Stimulated activated CD4-positive, alpha-beta T cell treated with anti-CD3 and anti-CD28 coated beads, Interleukin-1b, Interleukin-23, amount 100 ng/mL, for 4 hours (primary cell): ENCODE data around the gene TERT.

Experiments
- DNase-seq, 2 donors: peaks; one replicate each; pipeline ENCODE4 v3.0.0-alpha.2; 2020; ENCODE audit warnings: low read depth in 2 of 2

TERT gene

GRCh38 chr5:1318659-1319251 is 23.9 kb upstream of the TERT start:
- no peak for DNase-seq

GRCh38 chr5:1317921-1318565 is 23.2 kb upstream of the TERT start:
- no peak for DNase-seq

- no peak for DNase-seq
Observed at GRCh38 chr5:1316588-1317340, 21.9 kb upstream of the TERT start.

- DNase-seq: peak in 1 of 2 donors; percentile 13
Observed at GRCh38 chr5:1315709-1316587, 21.1 kb upstream of the TERT start.

DNA sequence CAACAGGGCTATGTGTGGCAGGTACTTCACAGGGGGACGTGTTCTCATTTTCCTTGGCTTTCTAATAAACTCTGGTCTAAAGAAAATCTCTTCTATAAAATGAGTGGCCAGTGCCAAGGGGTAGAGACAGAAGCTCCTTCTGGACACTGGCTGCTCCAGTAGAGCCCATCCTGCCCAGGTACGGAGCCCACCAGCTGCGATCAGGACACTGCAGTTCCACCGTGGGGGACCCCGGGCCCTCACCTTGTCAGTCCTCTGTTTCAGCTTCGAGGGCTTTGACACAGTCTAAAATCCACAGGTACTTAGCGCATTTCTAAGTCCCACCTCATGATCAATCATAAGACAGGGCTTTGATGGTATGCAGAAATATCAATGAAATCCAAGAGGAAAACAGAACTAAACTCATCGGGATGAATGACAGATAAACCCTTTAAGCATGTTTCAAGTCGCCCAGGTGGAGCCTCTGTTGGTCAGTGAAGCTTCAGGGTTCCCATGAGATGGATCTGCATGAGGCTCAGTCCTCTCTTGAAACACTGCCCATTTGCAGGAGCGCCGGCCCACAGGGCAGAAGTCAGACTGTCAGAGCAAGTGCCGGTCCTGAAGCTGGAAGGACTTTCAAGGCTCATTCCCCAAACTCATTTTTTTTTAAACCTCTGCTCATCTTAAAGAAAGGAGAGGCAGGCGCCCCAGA is 20.3 kb upstream of the TERT start:
- DNase-seq: no peak

DNA sequence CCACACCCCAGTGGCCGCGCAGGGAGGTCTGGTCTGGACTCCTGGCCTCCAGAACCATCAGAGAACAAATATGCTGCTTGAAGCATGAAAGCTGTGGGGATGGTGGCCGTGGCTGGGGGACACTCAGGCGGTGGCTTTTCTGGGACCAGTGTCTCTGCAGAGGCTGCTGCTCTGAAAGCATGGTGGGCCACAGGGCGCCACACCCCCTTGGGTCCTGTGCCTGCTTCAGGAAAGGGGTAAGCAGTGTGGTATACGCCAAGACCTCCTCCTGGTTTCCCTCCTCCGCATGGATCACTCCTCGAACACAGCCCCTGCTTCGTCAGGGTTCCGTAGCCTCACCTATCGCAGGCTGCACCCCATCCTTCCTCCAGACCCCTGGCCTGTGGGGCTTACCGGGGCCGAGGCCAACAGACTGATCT is 19.7 kb upstream of the TERT start:
- no peak for DNase-seq

DNA sequence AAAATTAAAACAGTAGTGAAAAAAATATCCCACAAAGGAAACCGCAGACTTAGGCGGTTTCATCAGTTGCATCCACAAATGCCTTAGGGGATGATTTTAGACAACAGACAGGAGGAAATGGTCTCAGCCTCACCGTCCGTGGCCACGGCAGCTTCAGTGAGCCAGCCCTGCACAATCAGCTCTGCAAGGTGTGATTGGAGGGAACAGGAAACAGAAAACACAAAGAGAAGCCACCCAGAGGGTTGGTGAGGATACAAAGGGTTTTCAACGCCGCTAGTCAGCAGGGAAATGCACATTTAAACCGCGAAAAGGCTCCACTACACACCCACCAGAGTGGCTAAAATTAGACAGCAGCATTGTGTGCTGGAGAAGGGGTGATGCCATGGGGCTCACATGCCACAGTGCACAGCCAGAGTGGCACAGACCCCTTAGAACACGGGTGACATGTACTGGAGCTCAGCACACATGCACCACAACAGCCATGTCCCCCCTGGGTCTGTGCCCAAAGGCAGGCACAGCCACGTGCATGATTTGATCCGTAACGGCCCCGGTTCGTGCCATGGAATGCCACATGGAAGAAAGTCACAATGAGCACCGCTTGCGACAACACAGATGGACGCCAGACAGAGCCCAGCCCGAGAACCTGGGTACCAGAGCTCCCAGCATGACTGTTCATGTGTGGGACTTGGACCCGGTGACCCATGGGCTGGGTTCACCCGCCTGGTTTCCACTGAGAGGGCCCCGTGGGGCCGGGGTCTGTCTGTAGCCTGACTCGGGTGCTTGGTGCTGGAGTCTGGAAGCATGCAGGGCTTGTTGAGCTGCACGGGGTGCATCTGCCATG is 18.3 kb upstream of the TERT start:
- DNase-seq: no peak

- no peak for DNase-seq
Observed at GRCh38 chr5:1312206-1312605, 17.3 kb upstream of the TERT start.

DNA sequence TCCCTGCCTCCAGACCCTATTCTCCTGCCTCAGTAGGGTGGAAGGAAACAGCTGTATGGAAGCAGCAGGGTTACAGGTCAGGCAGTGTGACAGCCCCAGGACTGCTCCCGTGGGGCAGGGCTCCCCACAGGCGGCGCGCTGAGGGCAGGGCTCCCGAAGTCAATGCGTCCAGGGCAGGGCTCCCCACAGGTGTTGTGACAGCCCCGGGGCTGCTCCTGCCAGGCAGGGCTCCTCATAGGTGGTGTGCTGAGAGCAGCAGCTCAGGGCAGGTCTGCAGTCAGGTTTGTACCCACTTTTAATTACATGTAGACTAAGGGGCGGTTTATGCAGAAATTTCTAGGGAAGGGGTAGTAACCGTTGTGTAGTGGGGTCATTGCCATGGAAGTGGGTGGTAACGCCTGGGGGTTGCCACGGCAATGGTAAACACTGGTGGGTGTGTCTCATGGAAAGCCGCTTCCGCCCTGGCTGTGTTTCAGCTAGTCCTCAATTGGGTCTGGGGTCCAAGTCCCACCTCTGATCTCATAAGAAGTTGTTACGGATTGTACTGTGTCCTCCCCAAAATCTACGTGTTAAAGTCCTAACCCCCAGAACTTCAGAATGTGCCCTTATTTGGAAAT is 16.7 kb upstream of the TERT start:
- no peak for DNase-seq

DNA sequence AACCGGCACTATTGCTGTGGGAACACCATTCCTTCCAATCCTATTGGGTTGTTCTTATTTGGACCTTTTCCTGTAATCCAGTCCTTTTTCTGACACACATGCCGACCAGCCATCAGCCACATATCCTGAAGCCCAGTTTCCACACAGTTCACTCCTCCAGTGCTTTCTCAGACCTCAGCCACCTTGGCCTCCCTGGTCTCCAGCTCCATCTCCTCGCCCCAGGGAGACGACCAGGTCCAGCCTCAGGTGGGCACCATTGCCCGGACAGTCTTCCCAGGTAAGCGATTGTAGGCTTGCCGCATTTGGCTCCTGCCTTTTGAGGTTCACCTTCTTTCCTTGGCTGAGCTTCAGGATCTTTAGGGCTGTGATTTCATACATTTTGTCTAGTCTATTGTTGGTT is 15.2 kb upstream of the TERT start:
- DNase-seq: no peak

GRCh38 chr5:1304033-1304432 is 9.2 kb upstream of the TERT start:
- no peak for DNase-seq

DNA sequence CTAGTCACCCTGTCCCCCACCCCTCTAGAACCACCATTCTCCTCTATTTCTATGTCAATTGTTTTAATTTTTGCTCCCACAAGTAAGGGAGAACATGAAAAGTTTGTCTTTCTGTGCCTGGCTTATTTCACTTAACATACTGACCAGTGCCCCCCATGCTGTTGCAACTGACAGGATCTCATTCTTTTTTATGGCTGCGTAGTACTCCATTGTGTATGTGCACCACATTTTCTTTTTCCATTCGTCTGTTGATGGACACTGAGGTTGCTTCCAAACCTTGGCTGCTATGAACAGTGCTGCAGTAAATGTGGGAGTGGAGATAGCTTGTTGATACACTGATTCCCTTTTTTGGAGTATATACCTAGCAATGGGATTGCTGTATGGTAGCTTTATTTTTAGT is 7.4 kb upstream of the TERT start:
- DNase-seq: no peak

DNA sequence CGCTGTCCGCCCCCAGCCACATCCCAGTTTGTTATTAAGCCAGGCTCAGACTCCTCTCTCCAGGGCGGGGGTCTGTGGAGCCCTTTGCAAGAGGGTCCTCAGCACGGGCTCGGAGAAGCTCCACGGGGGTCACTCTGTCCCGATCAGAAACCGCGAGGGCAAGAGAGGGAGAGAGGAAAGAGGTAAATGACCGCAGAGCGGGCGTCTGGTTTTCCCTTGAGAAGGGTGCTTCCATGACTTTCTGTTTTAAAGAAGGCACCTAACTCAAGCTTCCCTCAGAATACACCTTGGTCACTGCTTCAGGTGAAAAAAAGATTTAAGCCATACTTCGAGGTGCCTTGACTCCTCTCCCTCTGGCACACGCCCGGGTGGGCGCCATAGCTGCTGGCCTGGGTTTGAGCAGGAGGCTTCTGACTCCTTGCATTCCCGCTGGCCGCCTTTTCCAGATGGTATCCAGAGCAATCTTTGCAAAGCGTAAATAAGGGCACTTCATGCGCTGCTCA is 5.8 kb upstream of the TERT start:
- DNase-seq: no peak

DNA sequence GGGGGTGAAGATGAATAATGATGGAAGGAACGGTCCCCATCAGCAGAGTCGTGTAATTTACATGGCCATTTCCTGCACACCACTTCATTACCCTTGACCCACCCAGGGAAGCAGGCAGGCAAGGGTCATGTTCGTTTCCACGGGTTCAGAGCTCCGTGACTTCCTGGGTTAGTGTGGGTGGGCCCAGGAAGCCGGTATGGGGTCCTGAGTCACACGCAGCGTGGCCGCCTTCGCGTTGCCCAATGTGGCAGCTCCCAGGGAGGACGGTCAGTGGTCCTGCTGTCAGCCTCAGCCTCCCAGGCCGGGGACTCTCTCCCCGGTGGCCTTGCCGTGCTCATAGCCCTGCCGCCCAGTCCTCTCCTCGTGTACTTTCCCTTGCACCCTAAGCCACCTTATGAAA is 5.1 kb upstream of the TERT start:
- DNase-seq: no peak

DNA sequence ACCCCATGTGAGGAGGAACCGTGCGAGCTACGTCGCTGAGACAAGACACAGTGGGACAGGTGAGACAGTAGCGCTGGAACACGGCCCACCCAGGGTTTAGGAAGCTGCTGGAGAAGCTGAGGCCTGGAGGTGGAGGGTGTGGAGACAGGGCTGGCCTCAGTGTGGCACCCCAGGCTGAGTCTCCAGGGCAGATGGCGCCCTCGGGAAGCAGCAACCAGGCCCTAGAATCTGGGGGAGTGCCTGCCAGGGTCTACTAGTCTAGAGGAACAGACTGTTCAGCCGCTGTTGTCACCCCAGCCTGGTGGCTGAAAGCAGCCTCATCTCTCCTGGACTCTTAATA is 4.6 kb upstream of the TERT start:
- DNase-seq: no peak

DNA sequence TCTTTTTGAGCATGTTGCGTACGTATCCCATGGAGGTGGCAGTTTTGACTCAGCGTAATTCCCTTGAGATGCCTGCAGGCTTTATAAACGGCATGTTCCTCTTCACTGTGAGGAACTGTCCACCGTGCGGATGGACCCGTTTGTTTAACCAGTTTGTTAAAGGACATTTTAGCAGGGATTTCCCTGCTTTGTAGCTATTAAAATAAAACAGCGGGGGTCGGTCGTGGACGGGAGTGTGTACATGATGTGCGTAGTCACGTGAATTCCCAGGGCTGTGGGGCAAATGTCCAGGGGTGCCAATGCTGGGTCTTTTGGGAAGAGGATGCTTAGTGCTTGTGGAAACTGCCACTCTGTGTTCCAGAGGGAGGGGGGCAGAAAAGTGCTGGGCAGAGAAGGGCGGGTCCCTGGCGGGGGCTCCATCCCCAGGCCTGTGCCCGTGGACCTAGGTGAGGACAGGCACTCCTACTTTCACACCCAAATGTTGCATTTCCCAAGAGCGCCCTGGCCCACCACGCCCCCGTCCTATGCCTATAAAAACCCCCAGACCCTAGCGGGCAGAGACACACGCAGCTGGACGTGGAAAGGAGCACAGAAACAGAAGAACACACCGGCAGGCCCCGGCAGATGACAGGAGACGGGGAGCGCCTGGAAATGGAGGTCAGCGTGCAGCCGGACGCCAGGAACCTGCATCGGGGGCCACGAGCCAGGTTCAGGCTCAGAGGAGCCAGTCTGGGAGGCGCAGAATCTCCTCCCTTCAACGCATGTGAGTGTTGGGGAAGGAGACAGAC is 4.0 kb upstream of the TERT start:
- no peak for DNase-seq

DNA sequence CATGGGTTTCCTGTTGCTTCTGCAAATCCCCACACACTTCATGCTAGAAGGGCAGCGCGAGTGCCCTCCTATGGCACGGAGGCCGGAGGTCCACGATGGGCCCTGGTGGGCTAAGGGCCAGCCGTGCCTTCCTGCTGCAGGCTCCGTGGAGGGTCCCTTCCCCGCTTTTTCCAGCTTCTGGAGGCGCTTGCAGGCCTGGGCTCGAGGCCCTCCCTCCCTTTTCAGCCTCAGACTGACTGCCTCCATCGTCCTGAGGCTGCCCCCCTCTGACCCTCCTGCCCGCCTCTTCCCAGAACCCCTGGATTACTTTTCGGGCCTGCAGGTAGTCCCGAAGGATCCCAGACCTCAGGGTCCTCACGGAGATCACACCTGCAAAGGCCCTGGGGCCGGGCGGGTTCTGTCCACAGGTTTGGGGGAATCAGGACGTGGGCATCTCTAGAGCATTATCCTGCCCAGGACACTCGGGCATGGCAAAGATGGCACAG is 3.2 kb upstream of the TERT start:
- no peak for DNase-seq

DNA sequence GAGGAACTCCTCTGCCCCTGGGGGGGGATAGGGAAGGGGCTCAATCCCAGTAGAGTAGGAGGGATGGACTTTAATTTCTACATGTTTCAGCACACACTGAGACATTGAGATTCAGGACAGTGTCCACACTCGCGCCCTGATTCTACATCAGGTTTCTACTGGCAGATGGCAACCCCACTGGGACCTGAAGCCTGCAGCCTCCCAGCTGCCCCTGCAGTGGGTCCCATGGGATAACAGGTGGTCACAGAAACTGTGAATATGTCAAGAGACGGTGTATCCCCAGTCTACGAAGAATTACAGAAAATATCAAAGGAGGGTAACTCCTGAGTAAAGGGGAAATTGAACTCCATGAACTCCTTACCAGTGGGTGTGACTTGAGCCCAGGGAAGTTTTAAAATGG is 2.4 kb upstream of the TERT start:
- no peak for DNase-seq

- no peak for DNase-seq
Observed at GRCh38 chr5:1295650-1296037, 776 bp upstream of the TERT start.
